SK-N-SH (cell line): Measurements from ENCODE around the gene UBE2Q1. TPM values are rescaled to one million over a fixed set of nuclear protein-coding genes. Genes with fewer than 3 reads are reported as not detected.

Source experiments
- CTCF ChIA-PET: fragments of 300-600, 350-600 bp; formaldehyde crosslinking; extraction: SDS; loops from one replicate; lab custom pipeline; 2021; lab: Yijun Ruan, JAX
- POLR2A ChIA-PET: fragments of 350-600 bp; sonication (Branson Sonifier 250); formaldehyde crosslinking; extraction: SDS; loops from one replicate; lab custom pipeline; 2020; ENCODE audit warnings: antibody characterized with exemption, inconsistent platforms; lab: Yijun Ruan, JAX
- DNase-seq: peaks from one replicate; pipeline ENCODE4 v3.0.0; 2012
- H2AFZ ChIP-seq: fragments of 200-600 bp; sonication (generic); 2 replicates; pipeline ENCODE4 v1.8.1; 2016; ENCODE audit warnings: antibody characterized with exemption, mild to moderate bottlenecking, low read depth
- H3F3A ChIP-seq: fragments of 200-600 bp; sonication (generic); replicated peaks from 2 replicates; pipeline ENCODE3; 2016; ENCODE audit warnings: antibody characterized with exemption, mild to moderate bottlenecking; ENCODE audit not compliant: insufficient read depth
- H3K27ac ChIP-seq, 2 experiments: fragments of 200-500 bp in 1 of 2; fragments of 200-600 bp in 1 of 2; sonication (Bioruptor generic) in 1 of 2; sonication (generic), shearing (Covaris generic) in 1 of 2; 2 replicates each; pipeline versions ENCODE4 v1.5.1 to v1.6.1; 2014 to 2016; ENCODE audit warnings: low read depth in 2 of 2, inconsistent platforms in 1 of 2, low read length in 1 of 2, mild to moderate bottlenecking in 1 of 2, mixed read lengths in 1 of 2
- H3K27me3 ChIP-seq: fragments of 200-600 bp; sonication (generic), shearing (Covaris generic); 2 replicates; pipeline ENCODE4 v1.6.1; 2016; ENCODE audit warnings: mixed run types; ENCODE audit not compliant: insufficient read depth
- H3K36me3 ChIP-seq, 2 experiments: fragments of 200-500 bp in 1 of 2; fragments of 200-600 bp in 1 of 2; sonication (Bioruptor generic) in 1 of 2; sonication (generic) in 1 of 2; replicated peaks in 1 of 2; 2 replicates each; pipeline versions ENCODE3 to v1.5.1; 2014 to 2016; ENCODE audit warnings: low read length in 1 of 2, mild to moderate bottlenecking in 1 of 2; ENCODE audit not compliant: insufficient read depth in 2 of 2, control insufficient read depth in 1 of 2
- H3K4me1 ChIP-seq, 2 experiments: fragments of 200-500 bp in 1 of 2; fragments of 200-600 bp in 1 of 2; sonication (Bioruptor generic) in 1 of 2; sonication (generic), shearing (Covaris generic) in 1 of 2; 2 replicates each; pipeline versions ENCODE4 v1.5.1 to v1.6.1; 2014 to 2016; ENCODE audit warnings: low read depth in 1 of 2, low read length in 1 of 2, mixed run types in 1 of 2; ENCODE audit not compliant: insufficient read depth in 2 of 2, control insufficient read depth in 1 of 2
- H3K4me2 ChIP-seq: fragments of 200-600 bp; sonication (generic), shearing (Covaris generic); 2 replicates; pipeline ENCODE4 v1.6.1; 2017; ENCODE audit warnings: mixed run types
- H3K4me3 ChIP-seq, 2 experiments: fragments of 200-500 bp in 1 of 2; fragments of 200-600 bp in 1 of 2; sonication (Bioruptor generic) in 1 of 2; sonication (generic), shearing (Covaris generic) in 1 of 2; 2 replicates each; pipeline versions ENCODE4 v1.5.1 to v1.8.1; 2014 to 2016; ENCODE audit warnings: low read depth in 2 of 2, inconsistent platforms in 1 of 2, low read length in 1 of 2, mild to moderate bottlenecking in 1 of 2, mixed read lengths in 1 of 2, moderate library complexity in 1 of 2
- H3K79me2 ChIP-seq: fragments of 200-600 bp; sonication (generic); 2 replicates; pipeline ENCODE4 v1.8.1; 2017; ENCODE audit warnings: mild to moderate bottlenecking; ENCODE audit not compliant: insufficient read depth
- H3K9ac ChIP-seq: fragments of 200-600 bp; sonication (generic); 2 replicates; pipeline ENCODE4 v1.6.1; 2017; ENCODE audit warnings: mixed run types
- H3K9me2 ChIP-seq: fragments of 200-600 bp; sonication (generic); 2 replicates; pipeline ENCODE4 v1.6.1; 2017; ENCODE audit warnings: mixed run types
- H3K9me3 ChIP-seq: fragments of 200-600 bp; sonication (generic); 2 replicates; pipeline ENCODE4 v1.6.1; 2017; ENCODE audit warnings: mixed run types, mild to moderate bottlenecking, moderate library complexity
- H4K20me1 ChIP-seq: fragments of 200-600 bp; sonication (generic); 2 replicates; pipeline ENCODE4 v1.6.1; 2017; ENCODE audit warnings: mild to moderate bottlenecking, mixed run types; ENCODE audit not compliant: insufficient read depth
- EP300 ChIP-seq, 2 experiments: IDR thresholded peaks; 2 replicates each; pipeline versions ENCODE4 v1.4.0 to v1.6.1; 2012; ENCODE audit warnings: borderline replicate concordance in 1 of 2, low read depth in 1 of 2, low read length in 1 of 2
- EZH2phosphoT487 ChIP-seq: fragments of 200-600 bp; sonication (generic); IDR thresholded peaks from 2 replicates; pipeline ENCODE4 v1.6.1; 2017; ENCODE audit warnings: low read depth, mixed run types, mild to moderate bottlenecking, antibody characterized with exemption, moderate library complexity, borderline replicate concordance
- GATA2 ChIP-seq: sonication (generic); formaldehyde crosslinking; IDR thresholded peaks from 2 replicates; pipeline ENCODE4 v1.5.0; 2020; ENCODE audit warnings: mild to moderate bottlenecking, missing genetic modification reagents
- JUND ChIP-seq: IDR thresholded peaks from 2 replicates; pipeline ENCODE4 v1.4.0; 2012
- MEF2A ChIP-seq: IDR thresholded peaks from 2 replicates; pipeline ENCODE4 v1.4.0; 2012; ENCODE audit warnings: low read depth, borderline replicate concordance
- MXI1 ChIP-seq: IDR thresholded peaks from 2 replicates; pipeline ENCODE4 v1.6.1; 2012; ENCODE audit warnings: mild to moderate bottlenecking, low read depth, low read length, improper control_type of control experiment
- RAD21 ChIP-seq: IDR thresholded peaks from 2 replicates; pipeline ENCODE4 v1.6.1; 2012; ENCODE audit warnings: mild to moderate bottlenecking, low read length
- RFX5 ChIP-seq: IDR thresholded peaks from 2 replicates; pipeline ENCODE4 v1.6.1; 2012; ENCODE audit warnings: mild to moderate bottlenecking, improper control_type of control experiment, low read length
- RXRA ChIP-seq: IDR thresholded peaks from 2 replicates; pipeline ENCODE4 v1.4.0; 2012; ENCODE audit warnings: low read depth, mild to moderate bottlenecking, borderline replicate concordance
- WGBS: methylation state at CpG from one replicate; pipeline ENCODE4 v1.1.6; 2017; ENCODE audit warnings: low lambda C conversion rate; 5-methylcytosine and 5-hydroxymethylcytosine counted together
- polyA plus RNA-seq, 3 experiments: library from polyadenylated mRNA; depleted of rRNA; stranded (reverse); fragments of >200 nt; gene quantifications; 2 replicates each; pipeline ENCODE4 v1.2.3, GENCODE V29; 2012
- TF ChIP-seq, protein P1 (sequence below): fragments of 200-600 bp; sonication (generic); IDR thresholded peaks from 2 replicates; pipeline ENCODE4 v1.6.1; 2017; ENCODE audit warnings: antibody characterized with exemption, mild to moderate bottlenecking, moderate library complexity

UBE2Q1 gene
- polyA plus RNA-seq, 1 of the 3 experiments (the other 2 are of a cell fraction) = 12.5 TPM

DNA sequence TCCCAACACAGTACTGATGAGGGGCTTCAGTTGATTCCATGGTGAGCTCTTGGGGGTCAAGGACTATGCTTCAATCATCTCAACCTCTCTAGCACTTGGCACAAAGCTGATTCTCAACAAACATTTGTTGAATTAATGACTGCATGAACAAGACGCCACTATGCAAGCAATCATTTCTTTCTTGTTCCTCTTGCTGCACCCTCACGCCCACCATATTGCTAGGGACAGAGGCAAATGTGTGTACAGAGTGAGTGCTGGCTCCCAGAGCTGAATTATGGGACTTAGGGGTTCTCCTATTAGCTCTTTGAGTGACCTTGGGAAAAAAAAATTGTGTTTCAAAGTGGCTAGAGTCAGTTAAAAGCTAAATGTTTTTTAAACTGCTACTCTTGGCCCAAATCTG, 47.1 kb upstream of the UBE2Q1 start:
- 100% methylated on average over 2 of the region's 2 CpGs for WGBS
- ChIA-PET POLR2A (interaction anchor here (1.2 kb wide), 1 partner anchor 125 kb away, joined by 6 read pairs; no protein-coding TSS in a partner anchor), CTCF (interaction anchor here (0.6 to 2.3 kb wide), 7 partner anchors 10 to 338 kb away, joined by 3 to 10 read pairs (median 3); no protein-coding TSS in a partner anchor)
- H3K9ac ChIP-seq = no peak overlapping the region
- DNase-seq = no peak
- peaks cover 21% of the 10 kb centered on the region for H3F3A ChIP-seq
- H4K20me1 ChIP-seq = peaks cover 68% of the 10 kb centered on the region
- no peak overlapping the region for H2AFZ ChIP-seq
- H3K9me3 ChIP-seq = no peaks in the 10 kb centered on the region
- H3K27ac ChIP-seq = no peak overlapping the region
- H3K4me2 ChIP-seq = no peak overlapping the region
- H3K27me3 ChIP-seq = no peaks in the 10 kb centered on the region
- peaks cover 22 to 35% of the 10 kb centered on the region in 2 experiments for H3K36me3 ChIP-seq
- peaks cover 94% of the 10 kb centered on the region for H3K79me2 ChIP-seq
- no peaks in the 10 kb centered on the region for H3K9me2 ChIP-seq
- no peak for TF ChIP-seq JUND
- TF ChIP-seq EZH2phosphoT487 = no peak
- TF ChIP-seq, protein P1, sequence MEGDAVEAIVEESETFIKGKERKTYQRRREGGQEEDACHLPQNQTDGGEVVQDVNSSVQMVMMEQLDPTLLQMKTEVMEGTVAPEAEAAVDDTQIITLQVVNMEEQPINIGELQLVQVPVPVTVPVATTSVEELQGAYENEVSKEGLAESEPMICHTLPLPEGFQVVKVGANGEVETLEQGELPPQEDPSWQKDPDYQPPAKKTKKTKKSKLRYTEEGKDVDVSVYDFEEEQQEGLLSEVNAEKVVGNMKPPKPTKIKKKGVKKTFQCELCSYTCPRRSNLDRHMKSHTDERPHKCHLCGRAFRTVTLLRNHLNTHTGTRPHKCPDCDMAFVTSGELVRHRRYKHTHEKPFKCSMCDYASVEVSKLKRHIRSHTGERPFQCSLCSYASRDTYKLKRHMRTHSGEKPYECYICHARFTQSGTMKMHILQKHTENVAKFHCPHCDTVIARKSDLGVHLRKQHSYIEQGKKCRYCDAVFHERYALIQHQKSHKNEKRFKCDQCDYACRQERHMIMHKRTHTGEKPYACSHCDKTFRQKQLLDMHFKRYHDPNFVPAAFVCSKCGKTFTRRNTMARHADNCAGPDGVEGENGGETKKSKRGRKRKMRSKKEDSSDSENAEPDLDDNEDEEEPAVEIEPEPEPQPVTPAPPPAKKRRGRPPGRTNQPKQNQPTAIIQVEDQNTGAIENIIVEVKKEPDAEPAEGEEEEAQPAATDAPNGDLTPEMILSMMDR = no peak
- H3K4me3 ChIP-seq = no peak overlapping the region
- H3K4me1 ChIP-seq = peaks cover 11 to 14% of the 10 kb centered on the region in 2 experiments

GRCh38 chr1:154603317-154603716, 44.9 kb upstream of the UBE2Q1 start:
- no peaks in the 10 kb centered on the region for H3K9me3 ChIP-seq
- no peak for DNase-seq
- TF ChIP-seq RFX5 (no peak), MXI1 (no peak), GATA2 (CRISPR knock-in tag) (no peak), MEF2A (no peak)
- TF ChIP-seq, all 33 proteins: peak for 0
- Histone ChIP-seq H3K4me1 (peaks cover 3 to 5% of the 10 kb centered on the region in 2 experiments; a peak in 3 of 4 replicates), H3K36me3 (peaks cover 24 to 46% of the 10 kb centered on the region in 2 experiments), H3F3A (peaks cover 12% of the 10 kb centered on the region), H2AFZ (no peak overlapping the region), H4K20me1 (peaks cover 90% of the 10 kb centered on the region), H3K27ac (no peak overlapping the region), H3K9ac (no peak overlapping the region), H3K27me3 (no peaks in the 10 kb centered on the region), H3K4me3 (no peak overlapping the region), H3K4me2 (no peak overlapping the region), H3K9me2 (no peaks in the 10 kb centered on the region), H3K79me2 (peaks cover 98% of the 10 kb centered on the region)
- ChIA-PET CTCF (interaction anchor here (2.3 kb wide), 1 partner anchor 44 kb away, joined by 10 read pairs; no protein-coding TSS in a partner anchor), POLR2A (interaction anchor here (1.5 kb wide), 1 partner anchor 23 kb away, joined by 5 read pairs; no protein-coding TSS in a partner anchor)
- WGBS = 95% methylated on average over 2 of the region's 2 CpGs

DNA sequence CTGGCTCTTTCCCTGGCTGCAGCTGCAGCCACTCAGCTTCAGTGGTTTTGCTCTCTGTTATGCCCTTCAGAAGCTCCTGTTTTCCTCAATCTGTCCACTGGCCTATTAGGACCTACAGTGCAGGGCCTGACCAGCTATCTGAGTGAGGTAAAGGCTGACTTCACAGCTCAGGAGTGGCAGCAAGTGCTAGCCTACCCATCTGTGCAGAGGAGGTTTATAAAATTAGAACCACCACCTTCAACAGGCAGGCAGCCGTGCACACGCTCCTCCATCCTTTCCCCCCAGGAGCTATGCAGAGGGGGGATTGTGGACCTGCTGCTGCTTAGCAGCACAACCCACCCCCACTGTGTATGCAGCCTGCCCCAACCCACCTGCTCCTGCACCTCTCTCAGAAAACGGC, 41.2 kb upstream of the UBE2Q1 start:
- POLR2A ChIA-PET = no interaction called here
- CTCF ChIA-PET = interaction anchor here (0.8 to 1.8 kb wide), 4 partner anchors 40 to 279 kb away, joined by 3 to 6 read pairs (median 4); no protein-coding TSS in a partner anchor
- no peak for DNase-seq
- Histone ChIP-seq H3K27me3 (no peaks in the 10 kb centered on the region), H4K20me1 (peaks cover 78% of the 10 kb centered on the region), H3K4me2 (no peak overlapping the region), H3K9me2 (no peaks in the 10 kb centered on the region), H2AFZ (no peak overlapping the region), H3K4me1 (no peaks in the 10 kb centered on the region), H3K9me3 (no peaks in the 10 kb centered on the region), H3K27ac (peak overlapping the region; percentile 6 to 8; a peak in 1 of 4 replicates), H3K79me2 (peaks cover 79% of the 10 kb centered on the region), H3F3A (peaks cover 3% of the 10 kb centered on the region), H3K9ac (no peak overlapping the region), H3K36me3 (peaks cover 39 to 70% of the 10 kb centered on the region in 2 experiments), H3K4me3 (no peak overlapping the region)
- TF ChIP-seq RAD21 = no peak
- TF ChIP-seq GATA2 (CRISPR knock-in tag) = no peak
- TF ChIP-seq RXRA = no peak
- TF ChIP-seq EP300 (IDR thresholded peaks at IDR 0.05; ENCODE audit: borderline replicate concordance in 1 of 2, low read depth in 1 of 2, low read length in 1 of 2) = no peak
- 88% methylated on average over 3 of the region's 3 CpGs for WGBS
